ENCODE results near the gene SLC16A4.
A peak's percentile ranks its signal among the peaks of the same experiment; 100 is the strongest.

The SLC16A4 gene

GRCh38 chr1:110341146-110341871, 49.5 kb downstream of the SLC16A4 start:
- in situ Hi-C loops (cut with HindIII; ENCODE audit: low sequenced_read_pairs) = no loop called here
- H3K4me3 ChIP-seq (ENCODE audit: low read depth, low read length) = peak overlapping the region; percentile 19
- DNase-seq (ENCODE audit: low read depth) = no peak
- TF ChIP-seq CTCF (IDR thresholded peaks at IDR 0.05; ENCODE audit: low read depth, low read length, missing control alignments) = no peak

DNA sequence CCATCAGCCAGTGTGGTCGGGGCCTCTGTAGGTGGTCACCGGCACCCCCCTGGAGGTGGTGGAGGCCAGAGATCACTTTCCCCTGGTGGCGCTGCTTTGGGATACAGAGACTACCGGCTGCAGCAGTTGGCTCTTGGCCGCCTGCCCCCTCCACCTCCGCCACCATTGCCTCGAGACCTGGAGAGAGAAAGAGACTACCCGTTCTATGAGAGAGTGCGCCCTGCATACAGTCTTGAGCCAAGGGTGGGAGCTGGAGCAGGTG, 50.7 kb downstream of the SLC16A4 start:
- in situ Hi-C loops (cut with HindIII; ENCODE audit: low sequenced_read_pairs) = no loop called here
- peak overlapping the region; percentile 84 for H3K4me3 ChIP-seq (ENCODE audit: low read depth, low read length)
- TF ChIP-seq CTCF (IDR thresholded peaks at IDR 0.05; ENCODE audit: low read depth, low read length, missing control alignments) = no peak
- DNase-seq (ENCODE audit: low read depth) = no peak

DNA sequence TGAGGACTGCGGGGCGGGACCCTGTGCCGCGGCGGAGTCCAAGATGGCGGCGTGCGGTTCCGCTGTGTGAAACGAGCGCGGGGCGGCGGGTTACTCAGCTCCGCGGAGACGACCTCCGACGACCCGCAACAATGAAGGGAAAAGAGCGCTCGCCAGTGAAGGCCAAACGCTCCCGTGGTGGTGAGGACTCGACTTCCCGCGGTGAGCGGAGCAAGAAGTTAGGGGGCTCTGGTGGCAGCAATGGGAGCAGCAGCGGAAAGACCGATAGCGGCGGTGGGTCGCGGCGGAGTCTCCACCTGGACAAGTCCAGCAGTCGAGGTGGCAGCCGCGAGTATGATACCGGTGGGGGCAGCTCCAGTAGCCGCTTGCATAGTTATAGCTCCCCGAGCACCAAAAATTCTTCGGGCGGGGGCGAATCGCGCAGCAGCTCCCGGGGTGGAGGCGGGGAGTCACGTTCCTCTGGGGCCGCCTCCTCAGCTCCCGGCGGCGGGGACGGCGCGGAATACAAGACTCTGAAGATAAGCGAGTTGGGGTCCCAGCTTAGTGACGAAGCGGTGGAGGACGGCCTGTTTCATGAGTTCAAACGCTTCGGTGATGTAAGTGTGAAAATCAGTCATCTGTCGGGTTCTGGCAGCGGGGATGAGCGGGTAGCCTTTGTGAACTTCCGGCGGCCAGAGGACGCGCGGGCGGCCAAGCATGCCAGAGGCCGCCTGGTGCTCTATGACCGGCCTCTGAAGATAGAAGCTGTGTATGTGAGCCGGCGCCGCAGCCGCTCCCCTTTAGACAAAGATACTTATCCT, 51.2 kb downstream of the SLC16A4 start:
- TF ChIP-seq CTCF (IDR thresholded peaks at IDR 0.05; ENCODE audit: low read depth, low read length, missing control alignments) = peak; percentile 61
- H3K4me3 ChIP-seq (ENCODE audit: low read depth, low read length) = peak overlapping the region; percentile 84
- in situ Hi-C loops (cut with HindIII; ENCODE audit: low sequenced_read_pairs) = no loop called here
- DNase-seq (ENCODE audit: low read depth) = no peak

GRCh38 chr1:110338886-110339406, 51.9 kb downstream of the SLC16A4 start, which contains the start of gene RBM15:
Gene RBM15, plus strand, starts transcription at chr1:110339377. Its CDS starts 29 bp downstream, at chr1:110339406.
- H3K4me3 ChIP-seq (ENCODE audit: low read depth, low read length) = peak within 1 kb of the TSS; percentile 84
- TF ChIP-seq CTCF (IDR thresholded peaks at IDR 0.05; ENCODE audit: low read depth, low read length, missing control alignments) = no peak
- DNase-seq (ENCODE audit: low read depth) = peak; percentile 100
- in situ Hi-C loops (cut with HindIII; ENCODE audit: low sequenced_read_pairs) = no loop called here

- in situ Hi-C loops (cut with HindIII; ENCODE audit: low sequenced_read_pairs) = no loop called here
These were observed 52.4 kb downstream of the SLC16A4 start for GRCh38 chr1:110338309-110338885.

More at GRCh38 chr1:110338309-110338885, 52.4 kb downstream of the SLC16A4 start:
- H3K4me3 ChIP-seq (ENCODE audit: low read depth, low read length) = peak overlapping the region; percentile 84
- DNase-seq (ENCODE audit: low read depth) = no peak
- peak; percentile 60 for TF ChIP-seq CTCF (IDR thresholded peaks at IDR 0.05; ENCODE audit: low read depth, low read length, missing control alignments)
